ENCODE data around the gene APLN.

DNA sequence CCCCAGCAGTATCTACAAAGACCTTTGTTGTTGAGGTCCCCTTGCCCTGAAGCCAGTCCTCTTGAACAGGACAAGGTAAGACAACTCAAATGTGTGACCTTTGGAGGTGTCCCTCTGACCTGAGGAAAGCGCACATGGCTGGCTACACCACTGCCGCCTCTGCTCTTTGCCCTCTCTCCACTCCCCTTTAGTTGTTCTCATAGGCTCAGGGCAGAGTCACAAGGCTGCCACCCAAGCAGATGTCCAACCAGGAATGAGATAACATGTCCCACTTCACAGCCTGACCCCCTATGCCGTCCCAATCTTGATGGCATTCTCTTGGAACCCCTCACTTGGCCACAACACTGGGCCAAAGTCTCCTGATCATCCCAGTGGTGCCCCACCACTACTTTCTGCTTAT, 46.3 kb downstream of the APLN start:
- no peak for TF ChIP-seq CTCF (IDR thresholded peaks at IDR 0.05)
- no peak for TF ChIP-seq POLR2AphosphoS5 (IDR thresholded peaks at IDR 0.05)
- TF ChIP-seq EP300 (IDR thresholded peaks at IDR 0.05) = no peak
